HG02885 (cell line): ENCODE data around the gene TMSB10.
"Not testable (repeated sequence)": the region's sequence is repeated elsewhere in the genome, so short reads cannot be mapped to it uniquely, and the experiment has no call there.

Experiments used
- ATAC-seq: cut with Tn5 transposase; IDR thresholded peaks from one replicate; pipeline ENCODE4 v1.9.1; 2021; ENCODE audit warnings: mild to moderate bottlenecking; ENCODE audit not compliant: unreplicated experiment, poor library complexity

TMSB10 gene

GRCh38 chr2:84925724-84926376 lies 20.4 kb downstream of the TMSB10 start:
- peak; percentile 89 for ATAC-seq

- ATAC-seq = no peak
Measured at GRCh38 chr2:84927275-84927627, 21.8 kb downstream of the TMSB10 start.

GRCh38 chr2:84931384-84931821 lies 25.9 kb downstream of the TMSB10 start:
- peak; percentile 73 for ATAC-seq

GRCh38 chr2:84938194-84938879 lies 32.9 kb downstream of the TMSB10 start:
- ATAC-seq = peak; percentile 32

GRCh38 chr2:84939426-84940087 lies 34.1 kb downstream of the TMSB10 start:
- ATAC-seq = peak; percentile 81

- peak; percentile 7 for ATAC-seq
Measured at GRCh38 chr2:84940088-84940470, 34.6 kb downstream of the TMSB10 start.

GRCh38 chr2:84940831-84941412 lies 35.5 kb downstream of the TMSB10 start:
- no peak for ATAC-seq

- no peak for ATAC-seq
Measured at GRCh38 chr2:84942166-84942565, 36.7 kb downstream of the TMSB10 start.

GRCh38 chr2:84942964-84943421 lies 37.5 kb downstream of the TMSB10 start:
- peak; percentile 34 for ATAC-seq

GRCh38 chr2:84944295-84944909 lies 38.9 kb downstream of the TMSB10 start:
- no peak for ATAC-seq

- ATAC-seq = not testable (repeated sequence)
Measured at GRCh38 chr2:84945838-84946203, 40.4 kb downstream of the TMSB10 start.

- ATAC-seq = peak; percentile 73
Measured at GRCh38 chr2:84946204-84947009, 41.0 kb downstream of the TMSB10 start.

- ATAC-seq = no peak
Measured at GRCh38 chr2:84947010-84947593, 41.6 kb downstream of the TMSB10 start.

- no peak for ATAC-seq
Measured at GRCh38 chr2:84953535-84953934, 48.1 kb downstream of the TMSB10 start.

GRCh38 chr2:84954329-84954728 lies 48.9 kb downstream of the TMSB10 start:
- ATAC-seq = no peak
